Esophagus mucosa (tissue), 1 donor: Measurements from ENCODE around the gene KRTAP10-11. TPM values are rescaled to one million over a fixed set of nuclear protein-coding genes. Genes with fewer than 3 reads are reported as not detected.
"Not testable (repeated sequence)": the region's sequence is repeated elsewhere in the genome, so short reads cannot be mapped to it uniquely, and the experiment has no call there.

Experiments
- ATAC-seq: fragments of 200-7000 bp; cut with Tn5 transposase; one replicate; pipeline ENCODE4 v1.9.1; 2020
- total RNA-seq: library from RNA; stranded (reverse); gene quantifications from one replicate; pipeline ENCODE4 v1.2.4, GENCODE V29; 2023
- donor health status: DM: yes; HTN: yes; CAD: no.

Gene KRTAP10-11
- total RNA-seq, 1 donor from 2014 or later, result not detected

GRCh38 chr21:44640761-44641160, 5.5 kb upstream of the KRTAP10-11 start:
- ATAC-seq, result no peak

GRCh38 chr21:44643741-44644310, 2.4 kb upstream of the KRTAP10-11 start:
- ATAC-seq, result no peak

DNA sequence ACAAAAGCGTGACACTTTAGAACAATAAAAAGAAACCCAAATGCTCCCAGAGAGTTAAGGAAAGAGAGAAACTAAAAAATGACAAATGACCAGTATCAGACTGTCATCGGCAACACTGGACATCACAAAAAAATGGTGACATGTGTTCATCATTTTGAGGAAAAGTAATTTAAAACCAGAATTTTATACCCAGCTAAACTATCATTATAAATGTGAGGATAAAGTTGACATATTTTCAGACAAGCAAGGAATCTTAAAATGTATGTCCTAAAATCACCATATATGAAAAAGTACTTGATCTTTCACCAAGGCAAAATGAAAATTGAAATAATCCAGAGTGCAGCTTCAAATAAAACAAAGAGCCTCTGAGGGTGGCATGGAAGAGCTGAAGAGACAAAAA, 1.3 kb upstream of the KRTAP10-11 start:
- no peak for ATAC-seq

- no peak for ATAC-seq
Observed at GRCh38 chr21:44647222-44647552, 973 bp downstream of the KRTAP10-11 start.

- ATAC-seq, result no peak
Observed at GRCh38 chr21:44648557-44649311, 2.5 kb downstream of the KRTAP10-11 start.

DNA sequence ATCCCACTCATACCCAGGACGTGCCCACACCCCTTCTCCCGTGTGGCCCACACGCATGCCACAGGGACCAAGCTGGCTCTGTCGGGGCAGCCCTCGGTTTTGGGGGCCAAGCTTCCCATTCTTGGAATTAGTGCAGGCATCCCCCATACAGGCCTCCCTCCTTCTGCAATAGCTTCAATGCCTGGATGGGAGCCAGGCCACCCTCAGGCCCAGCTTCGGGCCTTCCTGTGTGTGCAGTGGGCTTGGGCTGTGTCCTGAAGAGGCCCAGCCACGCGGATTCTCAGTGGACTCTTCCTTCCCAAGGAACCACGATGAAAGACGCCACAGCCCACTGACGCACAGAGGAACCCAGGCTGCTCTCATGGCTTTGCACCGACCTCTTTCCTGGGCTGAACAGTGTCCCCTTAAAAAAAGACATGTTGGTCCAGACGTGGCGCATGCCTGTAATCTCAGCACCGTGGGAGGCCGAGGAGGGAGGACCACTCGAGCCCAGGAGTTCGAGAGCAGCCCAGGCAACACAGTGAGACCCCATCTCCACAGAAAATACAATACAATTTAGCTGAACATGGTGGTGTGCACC, 3.4 kb downstream of the KRTAP10-11 start:
- no peak for ATAC-seq

GRCh38 chr21:44650265-44650972, 4.2 kb downstream of the KRTAP10-11 start:
- no peak for ATAC-seq

GRCh38 chr21:44650973-44651675, 4.9 kb downstream of the KRTAP10-11 start:
- no peak for ATAC-seq

DNA sequence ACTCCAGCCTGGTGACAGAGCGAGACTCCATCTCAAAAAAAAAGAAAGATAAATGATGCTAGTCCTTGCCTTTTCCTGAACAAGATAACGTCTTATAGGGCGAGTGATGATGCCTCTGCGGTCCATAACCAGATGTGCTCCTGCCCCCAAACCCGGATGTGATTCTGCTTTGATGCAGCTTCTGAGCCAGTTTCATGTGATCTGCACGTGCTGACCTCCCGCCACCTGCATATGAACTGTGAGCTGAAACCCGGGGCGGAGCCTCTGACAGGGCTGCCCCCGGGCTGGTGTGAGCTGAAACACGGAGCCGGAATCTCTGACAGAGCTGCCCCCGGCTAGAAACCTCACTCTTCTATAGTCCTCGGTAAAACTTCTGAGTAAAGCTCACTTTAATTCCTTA, 6.9 kb downstream of the KRTAP10-11 start:
- no peak for ATAC-seq

DNA sequence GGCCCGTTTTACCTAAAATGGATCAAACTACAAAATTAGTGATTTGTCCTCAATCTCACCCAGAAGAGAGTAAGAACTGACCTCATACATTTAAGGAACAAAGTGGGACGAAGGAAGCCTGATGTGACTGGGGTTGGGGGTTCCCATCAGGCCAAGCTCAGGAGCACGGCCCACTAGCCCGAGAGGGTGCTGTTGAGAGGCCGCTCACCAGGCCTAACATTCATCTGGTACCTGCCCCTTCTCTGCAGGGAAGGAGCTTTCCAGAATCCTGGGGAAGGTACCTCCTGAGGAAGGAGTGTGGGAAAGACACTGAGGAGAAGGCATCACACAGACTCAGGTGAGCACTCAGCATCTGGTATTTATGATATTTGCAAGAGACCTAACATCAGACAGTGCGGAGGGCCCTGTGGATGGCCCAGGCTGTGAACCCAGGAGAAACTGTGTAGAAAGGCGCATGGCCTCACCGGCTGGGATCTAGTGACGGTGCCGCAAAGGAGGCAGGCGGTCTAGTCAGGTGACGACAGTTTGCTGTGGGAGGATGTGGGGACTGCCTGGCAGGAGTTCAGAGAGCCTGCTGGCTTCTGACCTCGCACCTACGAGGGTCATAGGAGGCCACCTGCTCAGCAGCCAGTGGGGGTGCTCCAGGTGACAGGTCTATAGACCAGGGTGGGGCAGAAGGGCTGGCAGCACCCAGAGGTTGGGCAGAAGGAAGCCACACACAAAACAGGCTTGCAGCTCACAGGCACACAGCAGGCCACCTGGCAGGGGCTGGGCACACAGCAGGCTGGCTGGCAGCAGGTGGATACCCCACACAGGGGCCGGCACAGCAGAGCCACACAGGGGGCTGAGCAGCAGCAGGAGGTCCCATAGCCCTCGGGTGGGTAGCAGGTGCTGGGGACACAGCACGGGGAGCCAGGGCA, 7.7 kb downstream of the KRTAP10-11 start:
- ATAC-seq, result no peak

DNA sequence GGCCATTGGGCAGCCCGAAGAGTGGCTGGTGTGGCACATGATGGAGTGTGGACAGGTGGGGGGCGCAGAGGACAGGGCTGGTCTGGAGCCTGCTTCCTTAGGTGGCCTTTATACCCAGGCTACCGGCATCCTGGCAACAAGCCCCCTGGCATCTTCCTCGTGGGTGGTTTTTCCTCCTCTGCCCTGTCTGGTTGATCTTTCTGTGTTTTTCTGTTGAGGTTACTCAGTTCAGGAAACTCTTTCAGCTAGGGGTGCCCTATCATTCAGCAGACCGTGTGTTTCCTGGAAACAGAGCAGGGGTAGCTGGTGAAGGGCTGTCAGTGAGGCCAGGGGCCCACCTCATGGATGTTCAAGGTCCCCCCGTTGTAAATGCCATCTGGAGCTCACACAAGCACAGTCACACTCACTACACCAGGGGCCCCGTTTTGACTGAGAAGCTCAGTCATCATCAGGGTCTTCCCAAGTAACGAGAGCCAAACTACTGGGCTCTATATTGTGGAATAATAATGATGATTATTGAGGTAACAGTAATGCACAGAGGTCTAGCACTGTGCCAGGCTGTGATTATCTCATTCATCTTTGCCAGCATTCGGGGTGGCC, 8.5 kb downstream of the KRTAP10-11 start, which contains the start of gene KRTAP12-4:
Gene KRTAP12-4 (minus strand): TSS at position 84 of the 600 bp plus-strand sequence. CDS start 45 bp downstream, at position 39.
- ATAC-seq, result no peak

- ATAC-seq, result no peak
Observed at GRCh38 chr21:44656868-44657267, 10.7 kb downstream of the KRTAP10-11 start.

DNA sequence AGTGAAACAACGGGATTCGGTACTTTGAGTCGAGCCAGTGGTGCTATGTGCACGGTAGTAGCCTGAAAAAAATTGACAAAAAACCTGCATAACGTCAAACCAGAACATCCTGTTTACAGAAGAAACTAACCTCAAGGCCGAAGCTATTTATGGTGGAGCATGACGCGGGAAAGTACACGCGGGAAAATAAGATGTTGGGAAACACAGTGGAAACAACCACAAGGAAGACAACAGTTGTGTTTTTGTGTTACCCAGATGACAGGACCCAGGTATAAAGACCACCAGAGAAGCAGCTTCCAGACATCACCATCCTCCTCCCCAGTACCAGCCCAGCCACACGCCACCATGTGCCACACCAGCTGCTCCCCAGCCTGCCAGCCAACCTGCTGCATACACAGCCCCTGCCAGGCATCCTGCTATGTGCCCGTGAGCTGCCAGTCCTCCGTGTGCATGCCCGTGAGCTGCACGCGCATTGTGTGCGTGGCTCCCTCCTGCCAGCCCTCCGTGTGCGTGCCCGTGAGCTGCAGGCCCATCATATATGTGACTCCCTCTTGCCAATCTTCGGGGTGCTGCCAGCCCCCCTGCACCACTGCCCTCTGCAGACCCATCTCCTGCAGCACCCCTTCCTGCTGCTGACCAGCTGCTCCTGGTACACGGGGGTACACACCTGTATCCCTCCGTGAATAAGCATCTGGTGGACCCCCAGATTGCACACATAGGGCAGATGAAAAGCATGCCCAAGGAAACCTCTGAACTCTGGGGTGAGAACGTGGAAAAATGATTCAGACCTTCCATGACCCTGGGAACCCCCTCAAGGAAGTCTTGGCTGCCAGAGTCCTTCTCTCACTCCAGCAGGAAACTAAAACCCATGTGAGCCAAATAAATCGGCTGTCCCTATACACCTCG, 11.7 kb downstream of the KRTAP10-11 start, which contains the start of gene KRTAP12-3:
Gene KRTAP12-3 (plus strand): TSS at position 298 of the 906 bp plus-strand sequence. CDS start 48 bp downstream, at position 346.
- ATAC-seq, result no peak

GRCh38 chr21:44658541-44658910, 12.3 kb downstream of the KRTAP10-11 start:
- no peak for ATAC-seq

DNA sequence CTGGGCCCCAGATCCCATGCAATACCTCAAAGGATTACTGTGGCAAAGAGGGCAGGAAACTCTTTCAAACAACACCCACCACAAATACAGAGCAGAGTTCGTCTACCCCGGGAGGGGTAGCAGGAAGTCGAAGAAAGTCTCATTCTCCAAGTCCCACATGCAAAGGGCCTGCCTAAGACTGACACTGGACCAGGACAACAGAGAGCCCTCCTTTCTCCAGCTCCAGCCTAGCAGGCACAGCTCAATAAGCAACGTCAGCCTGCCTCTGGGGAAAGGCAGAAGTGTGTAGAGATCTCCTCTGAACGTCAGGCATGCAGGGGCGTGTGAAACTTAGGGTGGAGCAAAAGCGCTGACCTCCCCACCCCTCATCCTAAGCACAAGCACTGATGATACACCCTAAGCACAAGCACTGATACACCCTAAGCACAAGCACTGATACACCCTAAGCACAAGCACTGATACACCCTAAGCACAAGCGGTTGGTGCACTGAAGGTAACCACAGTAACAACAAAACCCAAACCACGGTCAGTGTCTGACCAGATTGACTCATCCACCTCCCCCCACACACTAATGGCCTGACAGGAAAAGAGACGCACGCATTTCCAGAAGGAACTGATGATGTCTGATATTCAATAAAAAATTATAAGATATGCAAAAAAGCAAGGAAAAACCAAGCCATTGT, 12.8 kb downstream of the KRTAP10-11 start:
- ATAC-seq, result no peak

GRCh38 chr21:44661567-44661966, 15.4 kb downstream of the KRTAP10-11 start:
- not testable (repeated sequence) for ATAC-seq

GRCh38 chr21:44664691-44665090, 18.5 kb downstream of the KRTAP10-11 start:
- ATAC-seq, result no peak

GRCh38 chr21:44666401-44667320, 20.4 kb downstream of the KRTAP10-11 start, which contains the start of gene KRTAP12-2:
Gene KRTAP12-2, minus strand, starts transcription at chr21:44666927. Its CDS starts 41 bp downstream, at chr21:44666886.
- ATAC-seq, result peak; percentile 41
